Ovary (tissue), 3 donors: ENCODE measurements around the gene DLG1.

Experiments
- CTCF ChIP-seq, 3 donors: fragments of 450-650 bp in 2 of 3; fragments of 200-600 bp in 1 of 3; IDR thresholded peaks; one replicate each; pipeline versions ENCODE4 v1.5.1 to v1.8.0; 2016 to 2022; ENCODE audit warnings: antibody characterized with exemption in 3 of 3, mild to moderate bottlenecking in 1 of 3
- EP300 ChIP-seq: sonication (generic); formaldehyde crosslinking; IDR thresholded peaks from one replicate; pipeline ENCODE4 v1.6.1; 2017; ENCODE audit warnings: antibody characterized with exemption
- POLR2A ChIP-seq: fragments of 450-650 bp; IDR thresholded peaks from one replicate; pipeline ENCODE4 v1.6.1; 2017; ENCODE audit warnings: antibody characterized with exemption, mild to moderate bottlenecking, moderate library complexity
- donor health status: DM: no; HTN: no; CAD: no.

- no peak for TF ChIP-seq POLR2A
- no peak for TF ChIP-seq CTCF (IDR thresholded peaks at IDR 0.05)
- no peak for TF ChIP-seq EP300
These were observed 130.3 kb downstream of the DLG1 start for GRCh38 chr3:197168063-197168462.
